Hepatocyte (in vitro differentiated cells): Measurements from ENCODE around the gene CAMKK1. TPM values are rescaled to one million over a fixed set of nuclear protein-coding genes. Genes with fewer than 3 reads are reported as not detected.

ENCODE experiments used
- DNase-seq: peaks from one replicate; pipeline ENCODE4 v3.0.0-alpha.2; 2016; ENCODE audit warnings: low spot score
- H2AFZ ChIP-seq: fragments of 200-600 bp; sonication (generic); 2 replicates; pipeline ENCODE4 v1.6.0; 2016; ENCODE audit warnings: antibody characterized with exemption, mild to moderate bottlenecking
- H3K27ac ChIP-seq: fragments of 200-600 bp; sonication (generic); 2 replicates; pipeline ENCODE4 v1.5.1; 2016; ENCODE audit warnings: mild to moderate bottlenecking
- H3K27me3 ChIP-seq: fragments of 200-600 bp; sonication (generic); 2 replicates; pipeline ENCODE4 v1.6.1; 2016
- H3K36me3 ChIP-seq: fragments of 200-600 bp; sonication (generic); replicated peaks from 2 replicates; pipeline ENCODE4 v1.5.1; 2016; ENCODE audit warnings: low read depth; ENCODE audit not compliant: insufficient read depth
- H3K4me1 ChIP-seq: fragments of 200-600 bp; sonication (generic); 2 replicates; pipeline ENCODE4 v1.5.1; 2016; ENCODE audit warnings: mild to moderate bottlenecking, moderate library complexity; ENCODE audit not compliant: insufficient read depth
- H3K4me2 ChIP-seq: fragments of 200-600 bp; sonication (generic); 2 replicates; pipeline ENCODE4 v1.6.0; 2016
- H3K4me3 ChIP-seq: fragments of 200-600 bp; sonication (generic); 2 replicates; pipeline ENCODE4 v1.5.1; 2016; ENCODE audit warnings: mild to moderate bottlenecking
- H3K79me2 ChIP-seq: fragments of 200-600 bp; sonication (generic); 2 replicates; pipeline ENCODE4 v1.6.0; 2017; ENCODE audit warnings: mild to moderate bottlenecking
- H3K9me2 ChIP-seq: fragments of 200-600 bp; sonication (generic); replicated peaks from 2 replicates; pipeline ENCODE4 v1.6.0; 2017; ENCODE audit warnings: mild to moderate bottlenecking; ENCODE audit not compliant: insufficient read depth
- H3K9me3 ChIP-seq: fragments of 200-600 bp; sonication (generic); 2 replicates; pipeline ENCODE4 v1.5.1; 2016; ENCODE audit warnings: low read depth, mild to moderate bottlenecking
- H4K20me1 ChIP-seq: fragments of 200-600 bp; sonication (generic); 2 replicates; pipeline ENCODE4 v1.6.0; 2016; ENCODE audit warnings: mild to moderate bottlenecking; ENCODE audit not compliant: insufficient read depth, poor library complexity, severe bottlenecking
- EZH2 ChIP-seq: fragments of 200-600 bp; sonication (generic); IDR thresholded peaks from 2 replicates; pipeline ENCODE4 v1.6.1; 2016; ENCODE audit warnings: antibody characterized with exemption, mild to moderate bottlenecking, borderline replicate concordance
- EZH2phosphoT487 ChIP-seq: fragments of 200-600 bp; sonication (generic); IDR thresholded peaks from one replicate; pipeline ENCODE4 v1.6.1; 2018; ENCODE audit warnings: antibody characterized with exemption, mild to moderate bottlenecking, low read depth, moderate library complexity; ENCODE audit not compliant: unreplicated experiment, severe bottlenecking
- WGBS: methylation state at CpG from one replicate; pipeline ENCODE4 v1.1.6; 2016; ENCODE audit warnings: low lambda C conversion rate; ENCODE audit errors: missing lambda C conversion rate; 5-methylcytosine and 5-hydroxymethylcytosine counted together
- polyA plus RNA-seq: library from polyadenylated mRNA; unstranded; fragments of >200 nt; fragmentation: Nextera tagmentation; extraction: Ambion mirVana; gene quantifications from 2 replicates; pipeline ENCODE4 v1.2.1, GENCODE V29; 2016
- total RNA-seq: library from RNA; depleted of rRNA; stranded (reverse); fragments of >200 nt; gene quantifications from 2 replicates; pipeline ENCODE4 v1.2.3, GENCODE V29; 2014
- TF ChIP-seq, protein P1 (sequence below): fragments of 200-600 bp; sonication (generic); IDR thresholded peaks from 2 replicates; pipeline ENCODE4 v1.5.1; 2016; ENCODE audit warnings: antibody characterized with exemption, mild to moderate bottlenecking; ENCODE audit not compliant: poor library complexity

CAMKK1 gene
- total and polyA plus RNA-seq, 2 experiments from 2014 or later = 4.4 to 5.1 TPM

DNA sequence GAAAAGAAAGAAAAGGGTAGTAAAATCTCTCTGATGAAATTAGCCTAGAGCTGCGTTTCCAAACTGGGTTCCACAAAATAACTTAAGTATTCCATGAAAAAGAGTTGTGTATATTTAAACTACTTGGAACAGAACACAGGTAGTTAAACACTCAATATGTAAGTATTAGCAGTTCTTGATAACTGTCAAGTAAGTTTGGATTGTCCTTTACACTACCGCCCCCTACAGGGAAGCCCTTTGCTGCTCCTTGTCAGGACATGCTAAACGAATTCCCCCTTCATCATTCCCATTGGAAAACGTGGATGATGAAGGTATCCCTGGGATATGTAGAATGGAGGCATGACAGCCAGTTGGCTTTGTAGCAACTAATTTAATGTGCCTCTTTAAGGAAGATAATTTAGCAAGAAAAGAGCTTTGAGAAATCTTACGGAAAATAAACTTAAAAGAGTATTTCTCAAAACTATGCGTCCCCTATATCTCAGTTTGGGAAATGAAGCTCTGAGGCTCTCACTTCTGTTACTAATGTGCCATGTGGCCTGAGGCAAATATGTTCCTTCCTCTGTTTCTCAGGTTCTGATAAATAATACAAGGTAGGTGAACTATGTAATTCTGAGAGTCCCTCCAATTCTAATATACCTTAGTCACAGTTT lies 65.6 kb downstream of the CAMKK1 start:
- H3K4me1 ChIP-seq = no peaks in the 10 kb centered on the region
- no peak overlapping the region for H3K4me3 ChIP-seq
- TF ChIP-seq, protein P1, sequence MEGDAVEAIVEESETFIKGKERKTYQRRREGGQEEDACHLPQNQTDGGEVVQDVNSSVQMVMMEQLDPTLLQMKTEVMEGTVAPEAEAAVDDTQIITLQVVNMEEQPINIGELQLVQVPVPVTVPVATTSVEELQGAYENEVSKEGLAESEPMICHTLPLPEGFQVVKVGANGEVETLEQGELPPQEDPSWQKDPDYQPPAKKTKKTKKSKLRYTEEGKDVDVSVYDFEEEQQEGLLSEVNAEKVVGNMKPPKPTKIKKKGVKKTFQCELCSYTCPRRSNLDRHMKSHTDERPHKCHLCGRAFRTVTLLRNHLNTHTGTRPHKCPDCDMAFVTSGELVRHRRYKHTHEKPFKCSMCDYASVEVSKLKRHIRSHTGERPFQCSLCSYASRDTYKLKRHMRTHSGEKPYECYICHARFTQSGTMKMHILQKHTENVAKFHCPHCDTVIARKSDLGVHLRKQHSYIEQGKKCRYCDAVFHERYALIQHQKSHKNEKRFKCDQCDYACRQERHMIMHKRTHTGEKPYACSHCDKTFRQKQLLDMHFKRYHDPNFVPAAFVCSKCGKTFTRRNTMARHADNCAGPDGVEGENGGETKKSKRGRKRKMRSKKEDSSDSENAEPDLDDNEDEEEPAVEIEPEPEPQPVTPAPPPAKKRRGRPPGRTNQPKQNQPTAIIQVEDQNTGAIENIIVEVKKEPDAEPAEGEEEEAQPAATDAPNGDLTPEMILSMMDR = peak; percentile 51
- no peak for TF ChIP-seq EZH2phosphoT487
- H3K9me2 ChIP-seq = no peaks in the 10 kb centered on the region
- no peak overlapping the region for H3K4me2 ChIP-seq
- no peak overlapping the region for H3K27ac ChIP-seq
- WGBS = 60% methylated on average over 5 of the region's 6 CpGs
- no peaks in the 10 kb centered on the region for H3K27me3 ChIP-seq
- no peaks in the 10 kb centered on the region for H3K9me3 ChIP-seq
- no peaks in the 10 kb centered on the region for H4K20me1 ChIP-seq
- H3K36me3 ChIP-seq = no peaks in the 10 kb centered on the region
- H3K79me2 ChIP-seq = peaks cover 16% of the 10 kb centered on the region
- no peak overlapping the region for H2AFZ ChIP-seq
- peak; percentile 70 for DNase-seq

DNA sequence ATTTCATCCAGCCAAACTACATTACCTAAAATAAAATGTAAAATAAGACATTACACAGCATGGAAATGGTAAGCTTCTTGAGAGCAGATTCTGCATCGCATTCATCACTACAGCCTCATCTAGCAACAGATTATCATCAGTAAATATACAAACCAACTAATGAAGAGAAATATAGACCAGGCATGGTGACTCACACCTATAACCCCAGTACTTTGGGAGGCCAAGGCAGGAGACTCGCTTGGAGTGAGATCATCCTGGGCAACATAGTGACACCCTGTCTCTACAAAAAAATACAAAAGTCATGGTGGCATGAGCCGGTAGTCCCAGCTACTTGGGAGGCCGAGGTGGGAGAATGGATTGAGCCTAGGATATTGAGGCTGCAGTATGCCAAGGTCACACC lies 66.7 kb downstream of the CAMKK1 start:
- H3K9me3 ChIP-seq = no peaks in the 10 kb centered on the region
- H3K4me1 ChIP-seq = no peaks in the 10 kb centered on the region
- 95% methylated on average over 4 of the region's 4 CpGs for WGBS
- peaks cover 12% of the 10 kb centered on the region for H3K79me2 ChIP-seq
- no peak overlapping the region for H3K27ac ChIP-seq
- H3K36me3 ChIP-seq = no peaks in the 10 kb centered on the region
- H3K9me2 ChIP-seq = no peaks in the 10 kb centered on the region
- no peak for DNase-seq
- no peak overlapping the region for H2AFZ ChIP-seq
- H3K4me3 ChIP-seq = no peak overlapping the region
- no peak overlapping the region for H3K4me2 ChIP-seq
- TF ChIP-seq EZH2phosphoT487 (no peak), EZH2 (no peak)
- TF ChIP-seq, protein P1 = no peak
- no peaks in the 10 kb centered on the region for H3K27me3 ChIP-seq
- no peaks in the 10 kb centered on the region for H4K20me1 ChIP-seq

DNA sequence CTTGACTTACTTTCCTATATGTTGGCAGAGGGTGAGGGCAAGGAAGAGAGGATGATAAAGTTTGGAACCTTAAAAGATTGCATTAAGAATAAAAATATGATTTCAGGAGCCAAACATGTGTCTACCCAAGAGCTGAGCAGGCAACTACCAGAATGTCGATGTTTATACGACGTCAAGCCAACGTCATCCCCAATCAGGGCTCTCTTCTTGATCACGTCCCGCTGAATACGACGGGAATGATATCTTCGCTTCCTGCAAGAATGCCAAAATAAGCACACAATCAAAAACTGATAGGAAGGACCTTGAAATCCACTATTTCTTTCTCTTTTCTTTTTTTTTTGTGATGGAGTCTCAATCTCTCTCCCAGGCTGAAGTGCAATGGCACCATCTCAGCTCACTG lies 71.8 kb downstream of the CAMKK1 start:
- 97% methylated on average over 9 of the region's 9 CpGs for WGBS
- Histone ChIP-seq H2AFZ (no peak overlapping the region), H3K9me3 (no peaks in the 10 kb centered on the region), H3K4me3 (no peak overlapping the region), H3K27me3 (no peaks in the 10 kb centered on the region), H3K4me2 (no peak overlapping the region), H3K9me2 (no peaks in the 10 kb centered on the region), H3K36me3 (no peaks in the 10 kb centered on the region), H3K27ac (no peak overlapping the region), H4K20me1 (no peaks in the 10 kb centered on the region), H3K4me1 (no peaks in the 10 kb centered on the region), H3K79me2 (no peaks in the 10 kb centered on the region)
- no peak for DNase-seq
- TF ChIP-seq, protein P1 = no peak
- TF ChIP-seq EZH2phosphoT487 (no peak), EZH2 (no peak)
